ENCODE measurements around the gene SIN3A.
A peak's percentile ranks its signal among the peaks of the same experiment; 100 is the strongest.
"Not testable (repeated sequence)": the region's sequence is repeated elsewhere in the genome, so short reads cannot be mapped to it uniquely, and the experiment has no call there.

The SIN3A gene

GRCh38 chr15:75451674-75452363 lies at the start of gene SIN3A:
Gene SIN3A, minus strand, starts transcription at chr15:75451690. Its CDS starts 21,315 bp downstream, at chr15:75430375.
- peak; percentile 98 to 99 for DNase-seq
- Mint-ChIP-seq H3K4me3 (peak within 1 kb of the TSS; percentile 96 to 97), H3K9me3 (no peaks in the 10 kb centered on the region), H3K4me1 (peaks cover 46% of the 10 kb centered on the region), H3K27ac (peak within 1 kb of the TSS; percentile 97 to 100), H3K27me3 (no peaks in the 10 kb centered on the region)
- ATAC-seq: peak; percentile 64

GRCh38 chr15:75493732-75494131 lies 42.2 kb upstream of the SIN3A start:
- no peak overlapping the region for H3K4me3 Mint-ChIP-seq

GRCh38 chr15:75483961-75484360 lies 32.5 kb upstream of the SIN3A start:
- no peak overlapping the region for H3K4me3 Mint-ChIP-seq
- H3K9me3 Mint-ChIP-seq: no peaks in the 10 kb centered on the region
- no peaks in the 10 kb centered on the region for H3K4me1 Mint-ChIP-seq
- no peaks in the 10 kb centered on the region for H3K27me3 Mint-ChIP-seq
- no peak for DNase-seq
- no peak for ATAC-seq
- H3K27ac Mint-ChIP-seq: no peak overlapping the region

More at GRCh38 chr15:75493732-75494131, 42.2 kb upstream of the SIN3A start:
- Mint-ChIP-seq H3K9me3 (no peaks in the 10 kb centered on the region), H3K4me1 (no peaks in the 10 kb centered on the region), H3K27me3 (no peaks in the 10 kb centered on the region), H3K27ac (no peak overlapping the region)
- ATAC-seq (no peak), DNase-seq (no peak)

- H3K9me3 Mint-ChIP-seq, H3K27ac Mint-ChIP-seq, H3K27me3 Mint-ChIP-seq, ATAC-seq, H3K4me3 Mint-ChIP-seq, H3K4me1 Mint-ChIP-seq, DNase-seq: not testable (repeated sequence)
These were observed 32.1 kb upstream of the SIN3A start for GRCh38 chr15:75483556-75483955.

GRCh38 chr15:75483106-75483505 lies 31.6 kb upstream of the SIN3A start:
- ATAC-seq (no peak), DNase-seq (no peak)
- Mint-ChIP-seq H3K4me1 (no peaks in the 10 kb centered on the region), H3K27ac (no peak overlapping the region), H3K4me3 (no peak overlapping the region), H3K27me3 (no peaks in the 10 kb centered on the region), H3K9me3 (no peaks in the 10 kb centered on the region)

- not testable (repeated sequence) for ATAC-seq, H3K4me3 Mint-ChIP-seq, H3K9me3 Mint-ChIP-seq, H3K4me1 Mint-ChIP-seq, H3K27ac Mint-ChIP-seq, DNase-seq, H3K27me3 Mint-ChIP-seq
These were observed 29.0 kb upstream of the SIN3A start for GRCh38 chr15:75480463-75480862.

GRCh38 chr15:75479670-75480069 lies 28.2 kb upstream of the SIN3A start:
- H3K27ac Mint-ChIP-seq: no peak overlapping the region

GRCh38 chr15:75477094-75477493 lies 25.6 kb upstream of the SIN3A start:
- not testable (repeated sequence) for H3K4me3 Mint-ChIP-seq, H3K4me1 Mint-ChIP-seq, H3K9me3 Mint-ChIP-seq, DNase-seq, ATAC-seq, H3K27ac Mint-ChIP-seq, H3K27me3 Mint-ChIP-seq

More at GRCh38 chr15:75479670-75480069, 28.2 kb upstream of the SIN3A start:
- H3K4me3 Mint-ChIP-seq: no peak overlapping the region
- no peaks in the 10 kb centered on the region for H3K9me3 Mint-ChIP-seq
- ATAC-seq (no peak), DNase-seq (no peak)
- no peaks in the 10 kb centered on the region for H3K27me3 Mint-ChIP-seq
- H3K4me1 Mint-ChIP-seq: no peaks in the 10 kb centered on the region

GRCh38 chr15:75468913-75469598 lies 17.6 kb upstream of the SIN3A start:
- no peak overlapping the region for H3K4me3 Mint-ChIP-seq
- H3K9me3 Mint-ChIP-seq: no peaks in the 10 kb centered on the region
- H3K27ac Mint-ChIP-seq: peak overlapping the region in 1 of 2 donors; percentile 88
- DNase-seq: no peak
- H3K27me3 Mint-ChIP-seq: no peaks in the 10 kb centered on the region
- H3K4me1 Mint-ChIP-seq: peaks cover 7% of the 10 kb centered on the region
- no peak for ATAC-seq

- Mint-ChIP-seq H3K27me3 (no peaks in the 10 kb centered on the region), H3K9me3 (no peaks in the 10 kb centered on the region), H3K4me1 (peaks cover 10% of the 10 kb centered on the region), H3K27ac (no peak overlapping the region), H3K4me3 (no peak overlapping the region)
- DNase-seq (no peak), ATAC-seq (no peak)
These were observed 9.2 kb upstream of the SIN3A start for GRCh38 chr15:75460646-75461045.

GRCh38 chr15:75459581-75459980 lies 8.1 kb upstream of the SIN3A start:
- H3K4me1 Mint-ChIP-seq: peaks cover 10% of the 10 kb centered on the region
- H3K27ac Mint-ChIP-seq: peak overlapping the region in 1 of 2 donors; percentile 56
- no peaks in the 10 kb centered on the region for H3K9me3 Mint-ChIP-seq
- DNase-seq (no peak), ATAC-seq (no peak)
- no peaks in the 10 kb centered on the region for H3K27me3 Mint-ChIP-seq
- no peak overlapping the region for H3K4me3 Mint-ChIP-seq

- Mint-ChIP-seq H3K9me3 (no peaks in the 10 kb centered on the region), H3K4me3 (peak overlapping the region; percentile 85 to 96), H3K27me3 (no peaks in the 10 kb centered on the region), H3K27ac (peak overlapping the region; percentile 97 to 98), H3K4me1 (peaks cover 14% of the 10 kb centered on the region)
- DNase-seq: no peak
- ATAC-seq: no peak
These were observed 5.2 kb upstream of the SIN3A start for GRCh38 chr15:75456710-75457109.

- H3K4me1 Mint-ChIP-seq: peaks cover 14% of the 10 kb centered on the region
- peak; percentile 67 to 77 for DNase-seq
- peak overlapping the region; percentile 97 to 98 for H3K27ac Mint-ChIP-seq
- ATAC-seq: no peak
- H3K9me3 Mint-ChIP-seq: no peaks in the 10 kb centered on the region
- H3K4me3 Mint-ChIP-seq: peak overlapping the region; percentile 85 to 96
- no peaks in the 10 kb centered on the region for H3K27me3 Mint-ChIP-seq
These were observed 4.6 kb upstream of the SIN3A start for GRCh38 chr15:75455982-75456531.

GRCh38 chr15:75455424-75455981 lies 4.0 kb upstream of the SIN3A start:
- no peak for ATAC-seq
- H3K27ac Mint-ChIP-seq: peak overlapping the region; percentile 97 to 98
- H3K4me1 Mint-ChIP-seq: peaks cover 15% of the 10 kb centered on the region
- no peaks in the 10 kb centered on the region for H3K27me3 Mint-ChIP-seq
- DNase-seq: peak; percentile 85 to 88
- peak overlapping the region; percentile 85 to 96 for H3K4me3 Mint-ChIP-seq
- no peaks in the 10 kb centered on the region for H3K9me3 Mint-ChIP-seq

- peak overlapping the region; percentile 97 to 98 for H3K27ac Mint-ChIP-seq
- DNase-seq (peak; percentile 86 to 90), ATAC-seq (peak; percentile 13)
- no peaks in the 10 kb centered on the region for H3K9me3 Mint-ChIP-seq
- peaks cover 23% of the 10 kb centered on the region for H3K4me1 Mint-ChIP-seq
- no peaks in the 10 kb centered on the region for H3K27me3 Mint-ChIP-seq
- H3K4me3 Mint-ChIP-seq: peak overlapping the region; percentile 85 to 96
These were observed 3.2 kb upstream of the SIN3A start for GRCh38 chr15:75454471-75455378.
